Fibroblast of skin of abdomen (primary cell): ENCODE data around the gene NDUFS8.

Experiments used
- DNase-seq: peaks from one replicate; pipeline ENCODE4 v3.0.0-alpha.2; 2013

NDUFS8 gene

DNA sequence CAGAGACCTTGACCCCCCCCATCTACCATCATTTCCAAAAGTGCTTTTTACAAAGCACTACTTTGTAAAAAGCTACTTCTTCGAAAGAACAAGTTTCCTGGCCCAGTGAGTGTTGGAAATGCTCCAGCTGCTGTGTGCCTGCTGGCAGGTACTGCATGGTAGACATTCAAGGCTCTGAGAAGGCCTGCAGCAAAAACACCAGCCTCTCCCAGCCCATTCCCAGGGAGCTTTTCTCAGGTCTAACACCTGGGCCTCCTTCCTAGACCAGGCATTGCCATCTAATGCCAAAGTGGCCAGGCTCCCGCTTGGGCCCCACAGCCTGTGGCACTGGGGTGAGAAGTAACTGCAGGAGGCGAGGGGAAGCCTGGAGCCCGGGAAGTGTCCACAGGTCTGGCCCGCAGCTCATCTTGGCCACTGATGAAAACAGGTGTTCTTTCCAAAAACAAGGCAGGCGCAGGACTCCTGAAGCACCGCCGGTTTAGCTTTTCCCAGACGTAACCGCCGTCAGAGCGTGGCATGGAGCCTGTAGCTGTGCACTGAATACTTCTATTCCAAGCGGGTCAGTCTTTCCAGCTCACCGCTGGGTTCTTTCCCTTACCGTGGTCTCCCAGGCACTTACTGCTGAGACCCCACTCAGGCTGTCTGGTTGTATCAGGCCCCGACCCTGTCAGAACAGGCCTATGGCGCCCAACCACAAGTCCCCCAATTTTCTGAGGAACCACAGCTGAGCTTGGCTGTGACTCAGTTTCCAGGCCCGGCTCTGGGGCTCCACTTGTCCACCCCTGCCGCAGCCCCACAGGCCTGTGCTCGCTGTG is 7.1 kb downstream of the NDUFS8 start:
- DNase-seq = no peak

DNA sequence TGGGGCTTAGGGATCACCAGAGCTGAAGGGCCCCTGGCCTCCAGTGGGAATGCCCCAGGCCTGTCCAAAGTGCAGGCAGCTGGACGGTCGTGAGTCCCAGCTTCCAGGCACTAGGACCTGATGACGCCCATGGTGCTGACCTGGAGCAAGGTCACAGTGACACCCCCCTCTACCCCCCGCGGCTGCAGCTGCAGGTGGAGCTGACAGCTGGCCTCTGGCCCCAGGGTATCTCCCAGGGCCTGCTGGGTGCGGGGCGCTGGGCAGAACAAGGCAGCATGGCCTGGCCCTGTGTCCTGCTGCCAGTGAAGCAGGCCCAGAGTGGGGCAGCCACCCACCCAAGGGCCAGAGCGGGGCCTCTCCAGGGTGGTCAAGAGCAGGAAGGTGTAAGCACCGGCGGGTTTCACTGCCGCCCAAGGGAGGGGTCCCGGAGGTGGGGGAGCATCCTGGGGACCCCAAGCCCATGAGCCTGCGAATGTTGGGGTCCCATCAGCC is 7.8 kb downstream of the NDUFS8 start:
- DNase-seq = no peak

- peak; percentile 74 for DNase-seq
Measured at GRCh38 chr11:68038718-68039525, 8.4 kb downstream of the NDUFS8 start, which contains the start of gene TCIRG1. TCIRG1 (plus strand) TSS chr11:68039025; CDS start chr11:68041272, 2,247 bp downstream.

GRCh38 chr11:68039526-68040086 is 9.1 kb downstream of the NDUFS8 start:
- no peak for DNase-seq

GRCh38 chr11:68040101-68040956 is 9.8 kb downstream of the NDUFS8 start:
- peak; percentile 68 for DNase-seq

DNA sequence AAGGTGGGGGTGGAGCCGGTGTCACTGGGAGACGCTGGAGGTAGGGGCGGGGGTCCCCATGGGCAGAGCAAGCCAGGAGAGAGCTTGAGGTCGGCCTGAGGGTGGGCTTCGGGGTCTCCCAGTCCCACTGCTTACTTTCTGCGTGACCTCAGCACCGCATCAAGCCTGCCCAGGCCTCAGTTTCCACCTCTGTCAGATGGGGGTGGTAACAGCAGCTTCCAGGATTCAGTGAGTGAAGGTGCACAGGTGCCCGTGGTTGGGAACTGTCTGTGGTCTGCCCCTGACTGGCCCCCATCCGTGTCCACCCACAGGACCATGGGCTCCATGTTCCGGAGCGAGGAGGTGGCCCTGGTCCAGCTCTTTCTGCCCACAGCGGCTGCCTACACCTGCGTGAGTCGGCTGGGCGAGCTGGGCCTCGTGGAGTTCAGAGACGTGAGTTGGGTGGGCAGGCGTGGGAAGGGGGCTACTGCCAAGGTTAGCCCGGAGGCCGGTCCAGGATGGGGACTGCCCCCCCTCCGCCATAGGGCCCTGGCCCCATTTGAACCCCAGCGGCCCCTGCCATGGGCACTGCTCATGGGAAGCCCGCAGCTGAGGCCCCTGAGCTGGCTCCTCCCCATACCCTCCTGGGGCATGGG is 10.6 kb downstream of the NDUFS8 start:
- DNase-seq = no peak

- DNase-seq = no peak
Measured at GRCh38 chr11:68041617-68042218, 11.2 kb downstream of the NDUFS8 start.

- DNase-seq = no peak
Measured at GRCh38 chr11:68042219-68043028, 11.9 kb downstream of the NDUFS8 start.

DNA sequence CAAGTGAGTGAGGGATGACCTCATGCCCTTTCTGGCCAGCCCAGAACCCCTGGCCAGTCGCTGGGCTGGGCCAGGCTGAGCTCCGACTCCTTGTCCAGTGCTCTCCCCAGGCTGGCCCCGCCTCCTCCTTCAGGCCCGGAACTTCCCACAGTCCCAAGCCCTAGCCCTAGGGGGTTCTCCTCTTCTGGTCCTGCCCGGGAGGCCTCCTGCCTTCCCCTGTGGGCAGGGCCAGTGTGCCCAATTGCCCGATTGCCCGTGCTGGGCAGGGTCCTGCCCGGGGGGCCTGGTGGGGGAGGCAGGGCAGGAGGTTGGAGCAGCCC is 12.5 kb downstream of the NDUFS8 start:
- no peak for DNase-seq

DNA sequence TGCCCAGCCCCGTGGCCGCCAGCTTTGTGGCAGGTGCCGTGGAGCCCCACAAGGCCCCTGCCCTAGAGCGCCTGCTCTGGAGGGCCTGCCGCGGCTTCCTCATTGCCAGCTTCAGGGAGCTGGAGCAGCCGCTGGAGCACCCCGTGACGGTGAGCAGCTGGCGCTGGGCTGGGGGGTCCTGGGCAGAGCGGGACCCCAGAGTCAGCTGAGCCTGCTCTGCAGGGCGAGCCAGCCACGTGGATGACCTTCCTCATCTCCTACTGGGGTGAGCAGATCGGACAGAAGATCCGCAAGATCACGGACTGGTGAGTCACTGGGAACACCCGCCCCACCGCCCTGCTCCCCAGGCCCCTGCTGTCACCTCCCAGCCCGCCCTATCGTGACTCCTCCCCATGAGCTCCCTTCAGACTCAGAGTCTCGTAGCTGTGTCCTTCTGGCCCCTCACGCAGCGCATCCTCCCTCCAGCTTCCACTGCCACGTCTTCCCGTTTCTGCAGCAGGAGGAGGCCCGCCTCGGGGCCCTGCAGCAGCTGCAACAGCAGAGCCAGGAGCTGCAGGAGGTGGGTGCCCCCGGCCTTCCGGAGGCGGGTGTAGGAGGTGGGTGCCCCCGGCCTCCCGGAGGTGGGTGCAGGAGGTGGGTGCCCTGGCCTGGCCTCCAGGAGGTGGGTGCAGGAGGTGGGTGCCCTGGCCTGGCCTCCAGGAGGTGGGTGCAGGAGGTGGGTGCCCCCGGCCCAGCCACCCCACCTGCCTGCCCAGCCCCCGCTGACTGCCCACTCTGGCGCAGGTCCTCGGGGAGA is 13.1 kb downstream of the NDUFS8 start:
- peak; percentile 64 for DNase-seq

DNA sequence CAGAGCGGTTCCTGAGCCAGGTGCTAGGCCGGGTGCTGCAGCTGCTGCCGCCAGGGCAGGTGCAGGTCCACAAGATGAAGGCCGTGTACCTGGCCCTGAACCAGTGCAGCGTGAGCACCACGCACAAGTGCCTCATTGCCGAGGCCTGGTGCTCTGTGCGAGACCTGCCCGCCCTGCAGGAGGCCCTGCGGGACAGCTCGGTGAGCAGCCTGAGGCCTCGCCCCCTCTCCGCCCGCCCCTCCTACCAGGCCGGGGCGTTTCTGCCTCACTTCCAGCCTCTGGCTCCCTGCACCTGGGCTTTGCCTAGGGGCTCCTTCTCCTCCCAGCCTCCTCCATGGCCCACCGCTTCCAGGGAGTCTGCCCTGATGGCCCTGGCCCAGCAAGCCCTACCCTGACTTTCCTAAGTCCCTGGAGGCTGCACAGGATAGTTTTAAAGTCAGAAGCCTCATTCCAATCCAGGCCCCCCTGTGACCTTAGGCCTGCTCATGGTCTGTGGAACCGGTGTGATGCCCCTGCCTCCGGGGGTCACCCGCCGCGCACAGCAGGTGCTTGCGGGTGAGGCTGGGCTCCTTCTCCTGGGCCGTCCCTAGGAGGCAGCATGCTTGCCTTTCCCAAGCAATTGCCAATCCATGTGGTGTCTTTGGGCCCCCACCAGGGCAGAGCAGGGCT is 13.8 kb downstream of the NDUFS8 start:
- DNase-seq = no peak

GRCh38 chr11:68044898-68045351 is 14.4 kb downstream of the NDUFS8 start:
- DNase-seq = no peak

- DNase-seq = no peak
Measured at GRCh38 chr11:68047437-68048290, 17.2 kb downstream of the NDUFS8 start.

GRCh38 chr11:68048681-68049508 is 18.4 kb downstream of the NDUFS8 start:
- no peak for DNase-seq

GRCh38 chr11:68049509-68050370 is 19.3 kb downstream of the NDUFS8 start:
- DNase-seq = no peak

- no peak for DNase-seq
Measured at GRCh38 chr11:68050371-68050841, 19.9 kb downstream of the NDUFS8 start.
